Endodermal cell (in vitro differentiated cells): ENCODE data around the gene ROR1. TPM values are rescaled to one million over a fixed set of nuclear protein-coding genes. Genes with fewer than 3 reads are reported as not detected.

Source experiments
- DNase-seq: peaks from one replicate; pipeline ENCODE4 v3.0.0-alpha.2; 2017
- H3K27ac ChIP-seq: 2 replicates; pipeline ENCODE4 v1.5.1; 2013; ENCODE audit warnings: mild to moderate bottlenecking, low read depth, low read length, moderate library complexity
- H3K27me3 ChIP-seq: 2 replicates; pipeline ENCODE4 v1.6.1; 2013; ENCODE audit warnings: mild to moderate bottlenecking, low read length, moderate library complexity; ENCODE audit not compliant: insufficient read depth, control insufficient read depth, poor library complexity, severe bottlenecking
- H3K36me3 ChIP-seq: 2 replicates; pipeline ENCODE4 v1.7.0; 2013; ENCODE audit warnings: mild to moderate bottlenecking, low read length, moderate library complexity; ENCODE audit not compliant: control insufficient read depth, insufficient read depth
- H3K4me1 ChIP-seq: one replicate; pipeline ENCODE4 v1.7.0; 2013; ENCODE audit warnings: low read length; ENCODE audit not compliant: control insufficient read depth, insufficient read depth
- H3K4me3 ChIP-seq: 2 replicates; pipeline ENCODE4 v1.5.1; 2013; ENCODE audit warnings: mild to moderate bottlenecking, low read length, moderate library complexity
- H3K9ac ChIP-seq: 2 replicates; pipeline ENCODE4 v1.6.1; 2013; ENCODE audit warnings: mild to moderate bottlenecking, low read length, moderate library complexity; ENCODE audit not compliant: poor library complexity, severe bottlenecking; ENCODE audit errors: extremely low read depth
- H3K9me3 ChIP-seq: 2 replicates; pipeline ENCODE4 v1.6.1; 2013; ENCODE audit warnings: mild to moderate bottlenecking, low read length, moderate library complexity; ENCODE audit not compliant: control insufficient read depth
- H3K27ac Mint-ChIP-seq: 2 replicates; pipeline ENCODE4 v1.8.0; 2020; ENCODE audit warnings: mixed read lengths
- H3K27me3 Mint-ChIP-seq: 2 replicates; pipeline ENCODE4 v1.8.0; 2021; ENCODE audit warnings: mild to moderate bottlenecking, mixed read lengths; ENCODE audit not compliant: insufficient read depth
- H3K36me3 Mint-ChIP-seq: 2 replicates; pipeline ENCODE4 v1.8.0; 2020; ENCODE audit warnings: low read depth, mixed read lengths
- H3K4me1 Mint-ChIP-seq: 2 replicates; pipeline ENCODE4 v1.8.0; 2020; ENCODE audit warnings: mixed read lengths
- H3K4me3 Mint-ChIP-seq: 2 replicates; pipeline ENCODE4 v1.8.0; 2020; ENCODE audit warnings: mild to moderate bottlenecking, moderate library complexity, mixed read lengths
- H3K9me3 Mint-ChIP-seq: 2 replicates; pipeline ENCODE4 v1.8.0; 2020; ENCODE audit warnings: mild to moderate bottlenecking, mixed read lengths
- WGBS, 2 experiments: methylation state at CpG; one replicate each; pipeline versions ENCODE4 v1.1.5 to v1.1.7; 2013; ENCODE audit warnings: missing lambda C conversion rate in 2 of 2, mixed read lengths in 1 of 2; ENCODE audit not compliant: insufficient coverage in 1 of 2, insufficient read length in 1 of 2; 5-methylcytosine and 5-hydroxymethylcytosine counted together
- total RNA-seq, 2 donors: library from RNA; stranded (reverse); fragmentation: NEBNext Ultra II Directional in 1 of 2; extraction: Animal tissue kit (Norgen Biotek cat#: 25700) in 1 of 2; gene quantifications; 2 replicates in 1 of 2; 3 replicates in 1 of 2; pipeline ENCODE4 v1.2.1, GENCODE V29; 2021
- TF ChIP-seq, protein P1 (sequence below): fragments of 200-600 bp; sonication (generic); conservative IDR thresholded peaks from 2 replicates; pipeline ENCODE4 v1.5.0; 2021; ENCODE audit warnings: antibody characterized with exemption, mild to moderate bottlenecking

Gene ROR1
- total RNA-seq, 2 donors from 2014 or later, result 77.4 to 77.9 TPM

GRCh38 chr1:64228167-64228957 is 454.5 kb downstream of the ROR1 start:
- Mint-ChIP-seq H3K27ac (no peak overlapping the region), H3K36me3 (no peaks in the 10 kb centered on the region), H3K9me3 (no peaks in the 10 kb centered on the region), H3K4me1 (peaks cover 18% of the 10 kb centered on the region), H3K27me3 (peaks cover 11% of the 10 kb centered on the region), H3K4me3 (no peak overlapping the region)
- 92 to 93% methylated on average over 8 to 10 of the region's 10 CpGs for WGBS, 2 experiments
- no peaks in the 10 kb centered on the region for H3K4me1 ChIP-seq
- H3K27ac ChIP-seq, result no peak overlapping the region
- TF ChIP-seq, protein P1, sequence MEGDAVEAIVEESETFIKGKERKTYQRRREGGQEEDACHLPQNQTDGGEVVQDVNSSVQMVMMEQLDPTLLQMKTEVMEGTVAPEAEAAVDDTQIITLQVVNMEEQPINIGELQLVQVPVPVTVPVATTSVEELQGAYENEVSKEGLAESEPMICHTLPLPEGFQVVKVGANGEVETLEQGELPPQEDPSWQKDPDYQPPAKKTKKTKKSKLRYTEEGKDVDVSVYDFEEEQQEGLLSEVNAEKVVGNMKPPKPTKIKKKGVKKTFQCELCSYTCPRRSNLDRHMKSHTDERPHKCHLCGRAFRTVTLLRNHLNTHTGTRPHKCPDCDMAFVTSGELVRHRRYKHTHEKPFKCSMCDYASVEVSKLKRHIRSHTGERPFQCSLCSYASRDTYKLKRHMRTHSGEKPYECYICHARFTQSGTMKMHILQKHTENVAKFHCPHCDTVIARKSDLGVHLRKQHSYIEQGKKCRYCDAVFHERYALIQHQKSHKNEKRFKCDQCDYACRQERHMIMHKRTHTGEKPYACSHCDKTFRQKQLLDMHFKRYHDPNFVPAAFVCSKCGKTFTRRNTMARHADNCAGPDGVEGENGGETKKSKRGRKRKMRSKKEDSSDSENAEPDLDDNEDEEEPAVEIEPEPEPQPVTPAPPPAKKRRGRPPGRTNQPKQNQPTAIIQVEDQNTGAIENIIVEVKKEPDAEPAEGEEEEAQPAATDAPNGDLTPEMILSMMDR, result no peak
- no peaks in the 10 kb centered on the region for H3K9me3 ChIP-seq
- H3K9ac ChIP-seq, result no peak overlapping the region
- H3K4me3 ChIP-seq, result no peak overlapping the region
- peaks cover 20% of the 10 kb centered on the region for H3K27me3 ChIP-seq
- DNase-seq, result no peak
- H3K36me3 ChIP-seq, result no peaks in the 10 kb centered on the region

DNA sequence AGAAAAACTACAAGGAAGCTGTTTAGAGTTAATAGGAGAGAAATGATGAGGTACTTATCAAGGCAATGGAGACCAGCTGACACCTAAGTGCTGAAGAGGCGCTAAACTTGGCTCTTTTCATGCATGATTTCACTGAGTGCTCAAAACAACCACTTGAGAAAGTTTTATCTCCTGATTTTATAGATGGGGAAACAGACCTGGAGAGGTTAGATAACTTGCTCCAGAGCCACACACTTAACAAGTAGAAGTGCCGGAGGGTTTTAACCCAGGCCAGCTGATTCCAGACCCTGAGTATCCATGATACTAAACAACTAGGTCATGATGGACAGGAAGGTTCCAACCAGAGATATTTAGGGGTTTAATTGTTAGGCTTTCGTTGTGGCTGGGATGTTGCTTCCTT is 455.5 kb downstream of the ROR1 start:
- no peak for DNase-seq
- no peaks in the 10 kb centered on the region for H3K36me3 Mint-ChIP-seq
- 85 to 88% methylated on average over 3 of the region's 3 CpGs for WGBS, 2 experiments

More for the DNA sequence above, 455.5 kb downstream of the ROR1 start:
- H3K36me3 ChIP-seq, result no peaks in the 10 kb centered on the region
- H3K27ac Mint-ChIP-seq, result no peak overlapping the region
- TF ChIP-seq, protein P1, result no peak
- H3K27ac ChIP-seq, result no peak overlapping the region
- H3K27me3 ChIP-seq, result peaks cover 27% of the 10 kb centered on the region
- no peak overlapping the region for H3K4me3 ChIP-seq
- H3K4me1 Mint-ChIP-seq, result peaks cover 18% of the 10 kb centered on the region
- H3K9ac ChIP-seq, result no peak overlapping the region
- no peaks in the 10 kb centered on the region for H3K9me3 Mint-ChIP-seq
- H3K27me3 Mint-ChIP-seq, result peaks cover 11% of the 10 kb centered on the region
- no peak overlapping the region for H3K4me3 Mint-ChIP-seq
- no peaks in the 10 kb centered on the region for H3K9me3 ChIP-seq
- H3K4me1 ChIP-seq, result no peaks in the 10 kb centered on the region

Other genes with a start within 250 kb of the ROR1 start
- gene PGM1, start 180.6 kb upstream of the ROR1 start, total RNA-seq, result 100 to 1,000 TPM; 119 to 165 TPM